Breast epithelium (tissue), 3 donors: Measurements from ENCODE around the gene C2orf49.

Source experiments
- POLR2A ChIP-seq: fragments of 450-650 bp; IDR thresholded peaks from one replicate; pipeline ENCODE4 v1.6.1; 2016; ENCODE audit warnings: antibody characterized with exemption, mild to moderate bottlenecking, moderate library complexity
- POLR2AphosphoS5 ChIP-seq, 3 donors: sonication (generic); formaldehyde crosslinking; IDR thresholded peaks; one replicate each; pipeline ENCODE4 v1.6.1; 2017; ENCODE audit warnings: antibody characterized with exemption in 3 of 3
- TF ChIP-seq, protein P1 (sequence below), 3 donors: fragments of 450-650 bp; IDR thresholded peaks; one replicate each; pipeline ENCODE4 v1.5.1; 2016 to 2017; ENCODE audit warnings: antibody characterized with exemption in 3 of 3, mild to moderate bottlenecking in 3 of 3, moderate library complexity in 3 of 3

DNA sequence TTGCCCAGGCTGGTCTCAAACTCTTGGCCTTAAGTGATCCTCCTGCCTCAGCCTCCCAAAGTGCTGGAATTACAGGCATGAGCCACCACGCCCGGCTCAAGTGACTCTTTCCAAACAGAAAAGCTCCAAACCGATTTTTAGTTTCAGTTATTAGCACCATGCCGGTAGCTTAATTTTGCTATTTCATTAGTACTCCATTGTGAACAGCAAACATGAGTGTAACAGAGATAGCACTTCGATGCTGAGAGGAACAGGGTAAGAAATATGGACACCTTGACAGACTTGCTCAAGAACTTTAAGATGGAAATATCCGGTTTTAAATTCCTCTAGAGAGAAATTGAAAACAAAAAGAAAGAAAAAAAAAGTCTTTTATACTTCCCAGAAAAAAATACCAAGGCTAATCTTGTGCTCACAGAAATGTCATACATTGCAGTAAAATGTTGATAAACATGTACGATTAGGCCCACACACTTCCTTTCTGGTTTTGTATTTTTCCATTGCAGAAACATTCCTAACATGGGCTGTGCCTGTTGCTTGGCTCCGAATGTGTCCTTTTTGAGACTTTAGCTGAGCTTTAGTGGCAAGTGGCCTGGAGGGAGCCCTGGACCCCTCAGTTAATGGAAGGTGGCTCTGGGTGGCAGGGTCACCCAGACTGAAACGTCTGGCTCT lies 43.2 kb downstream of the C2orf49 start:
- TF ChIP-seq, protein P1, sequence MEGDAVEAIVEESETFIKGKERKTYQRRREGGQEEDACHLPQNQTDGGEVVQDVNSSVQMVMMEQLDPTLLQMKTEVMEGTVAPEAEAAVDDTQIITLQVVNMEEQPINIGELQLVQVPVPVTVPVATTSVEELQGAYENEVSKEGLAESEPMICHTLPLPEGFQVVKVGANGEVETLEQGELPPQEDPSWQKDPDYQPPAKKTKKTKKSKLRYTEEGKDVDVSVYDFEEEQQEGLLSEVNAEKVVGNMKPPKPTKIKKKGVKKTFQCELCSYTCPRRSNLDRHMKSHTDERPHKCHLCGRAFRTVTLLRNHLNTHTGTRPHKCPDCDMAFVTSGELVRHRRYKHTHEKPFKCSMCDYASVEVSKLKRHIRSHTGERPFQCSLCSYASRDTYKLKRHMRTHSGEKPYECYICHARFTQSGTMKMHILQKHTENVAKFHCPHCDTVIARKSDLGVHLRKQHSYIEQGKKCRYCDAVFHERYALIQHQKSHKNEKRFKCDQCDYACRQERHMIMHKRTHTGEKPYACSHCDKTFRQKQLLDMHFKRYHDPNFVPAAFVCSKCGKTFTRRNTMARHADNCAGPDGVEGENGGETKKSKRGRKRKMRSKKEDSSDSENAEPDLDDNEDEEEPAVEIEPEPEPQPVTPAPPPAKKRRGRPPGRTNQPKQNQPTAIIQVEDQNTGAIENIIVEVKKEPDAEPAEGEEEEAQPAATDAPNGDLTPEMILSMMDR (IDR thresholded peaks at IDR 0.05) = no peak
- TF ChIP-seq POLR2A (no peak), POLR2AphosphoS5 (IDR thresholded peaks at IDR 0.05) (no peak)
